NCI-H1436 (cell line): Measurements from ENCODE around the gene PRDM2.
A peak's percentile ranks its signal among the peaks of the same experiment; 100 is the strongest.

ENCODE experiments used
- DNase-seq: peaks from one replicate; lab custom pipeline; 2025; lab: John Stamatoyannopoulos, UW

The PRDM2 gene

GRCh38 chr1:13793088-13793730 is 93.2 kb downstream of the PRDM2 start:
- no peak for DNase-seq

- no peak for DNase-seq
Observed at GRCh38 chr1:13794231-13795187, 94.5 kb downstream of the PRDM2 start.

- DNase-seq = peak; percentile 20
Observed at GRCh38 chr1:13797397-13797796, 97.4 kb downstream of the PRDM2 start.

GRCh38 chr1:13798120-13798519 is 98.1 kb downstream of the PRDM2 start:
- no peak for DNase-seq

- DNase-seq = no peak
Observed at GRCh38 chr1:13799502-13800283, 99.7 kb downstream of the PRDM2 start.

GRCh38 chr1:13801232-13801631 is 101.2 kb downstream of the PRDM2 start:
- no peak for DNase-seq

- no peak for DNase-seq
Observed at GRCh38 chr1:13801655-13802486, 101.9 kb downstream of the PRDM2 start.

GRCh38 chr1:13802782-13803545 is 103.0 kb downstream of the PRDM2 start:
- DNase-seq = no peak

GRCh38 chr1:13803546-13804239 is 103.7 kb downstream of the PRDM2 start:
- no peak for DNase-seq

- no peak for DNase-seq
Observed at GRCh38 chr1:13804240-13804633, 104.2 kb downstream of the PRDM2 start.

- DNase-seq = no peak
Observed at GRCh38 chr1:13805431-13805830, 105.4 kb downstream of the PRDM2 start.

- DNase-seq = no peak
Observed at GRCh38 chr1:13806108-13806507, 106.1 kb downstream of the PRDM2 start.

GRCh38 chr1:13807209-13807608 is 107.2 kb downstream of the PRDM2 start:
- DNase-seq = peak; percentile 26

- no peak for DNase-seq
Observed at GRCh38 chr1:13808729-13809131, 108.7 kb downstream of the PRDM2 start.

- DNase-seq = no peak
Observed at GRCh38 chr1:13809461-13810159, 109.6 kb downstream of the PRDM2 start.

- DNase-seq = no peak
Observed at GRCh38 chr1:13812456-13813397, 112.7 kb downstream of the PRDM2 start.

GRCh38 chr1:13813398-13814012 is 113.5 kb downstream of the PRDM2 start:
- DNase-seq = no peak

GRCh38 chr1:13814131-13814530 is 114.1 kb downstream of the PRDM2 start:
- DNase-seq = no peak
